H9 (cell line): ENCODE results near the gene ATAD1. TPM values are rescaled to one million over a fixed set of nuclear protein-coding genes. Genes with fewer than 3 reads are reported as not detected.

ENCODE experiments used
- DNase-seq: peaks from one replicate; pipeline ENCODE4 v3.0.0-alpha.2; 2017
- H2AFZ ChIP-seq: one replicate; pipeline ENCODE4 v1.6.1; 2013; ENCODE audit warnings: mild to moderate bottlenecking, low read length, control low read depth, moderate library complexity
- H2AK5ac ChIP-seq: 2 replicates; pipeline ENCODE4 v1.6.1; 2013; ENCODE audit warnings: low read length, control low read depth, mixed read lengths; ENCODE audit not compliant: insufficient read length
- H2BK120ac ChIP-seq: one replicate; pipeline ENCODE4 v1.6.1; 2013; ENCODE audit warnings: low read depth, mild to moderate bottlenecking, low read length, control low read depth, inconsistent platforms; ENCODE audit not compliant: poor library complexity, severe bottlenecking
- H2BK12ac ChIP-seq: 2 replicates; pipeline ENCODE4 v1.6.1; 2013; ENCODE audit warnings: low read length, control low read depth, mixed read lengths, low read depth; ENCODE audit not compliant: insufficient read length
- H2BK15ac ChIP-seq: 2 replicates; pipeline ENCODE4 v1.6.1; 2013; ENCODE audit warnings: low read depth, low read length, control low read depth
- H2BK20ac ChIP-seq: one replicate; pipeline ENCODE4 v1.6.1; 2013; ENCODE audit warnings: low read depth, mild to moderate bottlenecking, low read length, control low read depth, inconsistent platforms; ENCODE audit not compliant: poor library complexity, severe bottlenecking
- H2BK5ac ChIP-seq: 2 replicates; pipeline ENCODE4 v1.6.1; 2013; ENCODE audit warnings: low read length, control low read depth, mixed read lengths; ENCODE audit not compliant: insufficient read length
- H3K14ac ChIP-seq: 2 replicates; pipeline ENCODE4 v1.6.1; 2013; ENCODE audit warnings: low read length, control low read depth; ENCODE audit not compliant: insufficient read depth
- H3K18ac ChIP-seq: 2 replicates; pipeline ENCODE4 v1.6.1; 2013; ENCODE audit warnings: low read depth, mild to moderate bottlenecking, mixed read lengths, low read length, control low read depth; ENCODE audit not compliant: insufficient read length
- H3K23ac ChIP-seq: 2 replicates; pipeline ENCODE4 v1.6.1; 2013; ENCODE audit warnings: low read length, control low read depth, mixed read lengths, low read depth; ENCODE audit not compliant: insufficient read length
- H3K23me2 ChIP-seq: 2 replicates; pipeline ENCODE4 v1.6.1; 2013; ENCODE audit warnings: low read depth, mild to moderate bottlenecking, mixed read lengths, low read length, control low read depth; ENCODE audit not compliant: insufficient read length, poor library complexity, severe bottlenecking
- H3K27ac ChIP-seq: 2 replicates; pipeline ENCODE4 v1.5.1; 2013; ENCODE audit warnings: low read length, control low read depth, mixed read lengths, low read depth; ENCODE audit not compliant: insufficient read length
- H3K27me3 ChIP-seq: 2 replicates; pipeline ENCODE4 v1.6.1; 2013; ENCODE audit warnings: low read length, control low read depth, inconsistent platforms; ENCODE audit not compliant: insufficient read depth
- H3K4ac ChIP-seq: 2 replicates; pipeline ENCODE4 v1.6.1; 2013; ENCODE audit warnings: low read depth, mild to moderate bottlenecking, control low read depth, inconsistent platforms, low read length, moderate library complexity
- H3K4me1 ChIP-seq: 2 replicates; pipeline ENCODE4 v1.6.1; 2013; ENCODE audit warnings: low read length, control low read depth, inconsistent platforms; ENCODE audit not compliant: insufficient read depth
- H3K4me2 ChIP-seq: 2 replicates; pipeline ENCODE4 v1.6.1; 2013; ENCODE audit warnings: low read length, control low read depth, mixed read lengths; ENCODE audit not compliant: insufficient read length, insufficient read depth
- H3K56ac ChIP-seq: 2 replicates; pipeline ENCODE4 v1.6.1; 2013; ENCODE audit warnings: low read depth, mild to moderate bottlenecking, mixed read lengths, low read length, control low read depth; ENCODE audit not compliant: insufficient read length
- H3K79me1 ChIP-seq: 2 replicates; pipeline ENCODE4 v1.6.1; 2013; ENCODE audit warnings: low read depth, mild to moderate bottlenecking, moderate library complexity, low read length, control low read depth, inconsistent platforms; ENCODE audit not compliant: insufficient read depth, poor library complexity, severe bottlenecking
- H3K79me2 ChIP-seq: 2 replicates; pipeline ENCODE4 v1.6.1; 2013; ENCODE audit warnings: low read length, control low read depth, inconsistent platforms; ENCODE audit not compliant: insufficient read depth
- H3K9ac ChIP-seq: 2 replicates; pipeline ENCODE4 v1.6.1; 2013; ENCODE audit warnings: low read length, control low read depth, mixed read lengths; ENCODE audit not compliant: insufficient read length; ENCODE audit errors: extremely low read depth
- H3K9me3 ChIP-seq: one replicate; pipeline ENCODE4 v1.6.1; 2013; ENCODE audit warnings: low read depth, low read length, inconsistent platforms; ENCODE audit not compliant: control insufficient read depth
- H3T11ph ChIP-seq: one replicate; pipeline ENCODE4 v1.6.1; 2013; ENCODE audit warnings: mild to moderate bottlenecking, low read length, control low read depth, inconsistent platforms
- H4K20me1 ChIP-seq: one replicate; pipeline ENCODE4 v1.6.1; 2013; ENCODE audit not compliant: control insufficient read depth, insufficient read length, insufficient read depth
- H4K5ac ChIP-seq: 2 replicates; pipeline ENCODE4 v1.6.1; 2013; ENCODE audit warnings: low read depth, mild to moderate bottlenecking, mixed read lengths, low read length, control low read depth; ENCODE audit not compliant: insufficient read length
- H4K8ac ChIP-seq: replicated peaks from 2 replicates; pipeline ENCODE4 v1.6.1; 2013; ENCODE audit warnings: low read length, control low read depth, mixed read lengths, low read depth; ENCODE audit not compliant: insufficient read length
- H4K91ac ChIP-seq: 2 replicates; pipeline ENCODE4 v1.6.1; 2013; ENCODE audit warnings: low read depth, mild to moderate bottlenecking, moderate library complexity, mixed read lengths, low read length, control low read depth; ENCODE audit not compliant: insufficient read length
- H3K27ac Mint-ChIP-seq, 3 experiments: 2 replicates in 2 of 3; 3 replicates in 1 of 3; pipeline ENCODE4 v1.8.0; 2020 to 2021; ENCODE audit warnings: mixed read lengths in 3 of 3, mild to moderate bottlenecking in 1 of 3, moderate library complexity in 1 of 3
- H3K27me3 Mint-ChIP-seq: 2 replicates; pipeline ENCODE4 v1.8.0; 2021; ENCODE audit warnings: low read depth, mild to moderate bottlenecking, moderate library complexity, mixed read lengths
- H3K36me3 Mint-ChIP-seq, 3 experiments: 2 replicates in 2 of 3; 3 replicates in 1 of 3; pipeline ENCODE4 v1.8.0; 2020 to 2021; ENCODE audit warnings: low read depth in 3 of 3, mixed read lengths in 3 of 3; ENCODE audit not compliant: insufficient read depth in 1 of 3
- H3K4me1 Mint-ChIP-seq, 2 experiments: 2 replicates each; pipeline ENCODE4 v1.8.0; 2020; ENCODE audit warnings: mixed read lengths in 2 of 2
- H3K4me3 Mint-ChIP-seq, 2 experiments: 2 replicates in 1 of 2; 3 replicates in 1 of 2; pipeline ENCODE4 v1.8.0; 2020 to 2021; ENCODE audit warnings: mild to moderate bottlenecking in 2 of 2, mixed read lengths in 2 of 2, moderate library complexity in 1 of 2
- H3K9me3 Mint-ChIP-seq, 2 experiments: 2 replicates in 1 of 2; 3 replicates in 1 of 2; pipeline ENCODE4 v1.8.0; 2020; ENCODE audit warnings: mild to moderate bottlenecking in 2 of 2, mixed read lengths in 2 of 2, moderate library complexity in 1 of 2
- CTCF ChIP-seq: fragments of 200-600 bp; sonication (generic); conservative IDR thresholded peaks from 3 replicates; pipeline ENCODE4 v1.8.0; 2021; ENCODE audit warnings: antibody characterized with exemption, mild to moderate bottlenecking
- WGBS: extraction: QIAGEN DNeasy Blood & Tissue Kit; methylation state at CpG from one replicate; pipeline ENCODE4 v1.1.7; 2013; ENCODE audit warnings: missing lambda C conversion rate, low lambda C conversion rate, mixed read lengths; ENCODE audit not compliant: insufficient read length; ENCODE audit errors: extremely low coverage; 5-methylcytosine and 5-hydroxymethylcytosine counted together
- total RNA-seq: library from RNA; stranded (reverse); gene quantifications from 2 replicates; pipeline ENCODE4 v1.2.1, GENCODE V29; 2021

ATAD1 gene
- total RNA-seq, 1 experiment from 2014 or later = 38.7 TPM

GRCh38 chr10:87765666-87766376, 52.2 kb downstream of the ATAD1 start:
- Histone ChIP-seq H4K8ac (no peak overlapping the region), H2BK20ac (no peak overlapping the region), H4K5ac (no peak overlapping the region), H3K4ac (no peak overlapping the region), H2BK12ac (no peak overlapping the region), H3K56ac (no peak overlapping the region), H3K23ac (no peak overlapping the region), H2AK5ac (no peak overlapping the region), H2BK5ac (no peak overlapping the region), H3K9ac (no peak overlapping the region), H3K4me2 (no peak overlapping the region), H3K18ac (no peak overlapping the region), H3K14ac (no peak overlapping the region), H4K91ac (no peak overlapping the region), H3K79me2 (no peaks in the 10 kb centered on the region), H3T11ph (no peak overlapping the region), H3K27ac (no peak overlapping the region), H2BK15ac (no peak overlapping the region), H3K9me3 (no peaks in the 10 kb centered on the region), H3K27me3 (no peaks in the 10 kb centered on the region), H3K79me1 (no peaks in the 10 kb centered on the region), H3K4me1 (no peaks in the 10 kb centered on the region), H3K23me2 (no peaks in the 10 kb centered on the region), H2AFZ (no peak overlapping the region), H2BK120ac (no peak overlapping the region), H4K20me1 (no peaks in the 10 kb centered on the region)
- no peak overlapping the region for H3K27ac Mint-ChIP-seq
- DNase-seq = no peak
- H3K9me3 Mint-ChIP-seq = no peaks in the 10 kb centered on the region
- WGBS = no CpG with 5 or more reads among the region's 5 CpGs
- H3K36me3 Mint-ChIP-seq = peaks cover 14 to 32% (median 31%) of the 10 kb centered on the region in 3 experiments
- no peak for TF ChIP-seq CTCF
- no peaks in the 10 kb centered on the region for H3K27me3 Mint-ChIP-seq
- peaks cover 6 to 12% of the 10 kb centered on the region in 2 experiments for H3K4me1 Mint-ChIP-seq
- H3K4me3 Mint-ChIP-seq = no peak overlapping the region
